Right atrium auricular region (tissue), 2 donors: ENCODE results near the gene MEGF8. TPM values are rescaled to one million over a fixed set of nuclear protein-coding genes. Genes with fewer than 3 reads are reported as not detected.

Experiments
- DNase-seq: peaks from one replicate; pipeline ENCODE4 v3.0.0-alpha.2; 2019; ENCODE audit warnings: low spot score
- H3K27ac ChIP-seq, 2 donors: fragments of 200-600 bp; sonication (generic); 1 replicate in 1 of 2; 2 replicates in 1 of 2; pipeline ENCODE4 v1.5.1; 2016 to 2019
- H3K27me3 ChIP-seq, 2 donors: fragments of 200-600 bp; sonication (generic); one replicate each; pipeline versions ENCODE4 v1.5.1 to v1.6.0; 2017 to 2019
- H3K36me3 ChIP-seq: fragments of 200-600 bp; sonication (generic); one replicate; pipeline ENCODE4 v1.5.1; 2016
- H3K4me1 ChIP-seq, 2 donors: fragments of 200-600 bp; sonication (generic); one replicate each; pipeline versions ENCODE4 v1.5.1 to v1.6.0; 2017 to 2019
- H3K4me3 ChIP-seq, 2 donors: fragments of 200-600 bp; sonication (generic); 1 replicate in 1 of 2; 2 replicates in 1 of 2; pipeline ENCODE4 v1.5.1; 2017 to 2019; ENCODE audit warnings: mild to moderate bottlenecking in 1 of 2, moderate library complexity in 1 of 2
- H3K9me3 ChIP-seq, 2 donors: fragments of 200-600 bp; sonication (generic); one replicate each; pipeline ENCODE4 v1.5.1; 2019
- CTCF ChIP-seq, 2 donors: fragments of 200-600 bp; sonication (generic); IDR thresholded peaks; one replicate each; pipeline ENCODE4 v1.5.1; 2019; ENCODE audit warnings: antibody characterized with exemption in 2 of 2
- microRNA-seq, 2 donors: library from miRNA; unstranded; fragments of <30 nt; microRNA quantifications; one replicate each; pipeline ENCODE4, GENCODE V29; 2016 to 2017; ENCODE audit warnings: borderline number of aligned reads in 2 of 2, borderline replicate concordance in 1 of 2
- total RNA-seq, 2 donors: library from RNA; depleted of rRNA; stranded (reverse); fragments of >200 nt; gene quantifications; one replicate each; pipeline ENCODE4 v1.1.0, GENCODE V29; 2016

Gene MEGF8
- total RNA-seq, 2 donors from 2014 or later = 24.3 to 31.2 TPM

- Histone ChIP-seq H3K4me3 (peak overlapping the region; percentile 55 to 61), H3K4me1 (peaks cover 0 to 53% of the 10 kb centered on the region in 2 donors), H3K9me3 (no peaks in the 10 kb centered on the region), H3K36me3 (no peaks in the 10 kb centered on the region), H3K27ac (peak overlapping the region; percentile 71 to 77), H3K27me3 (no peaks in the 10 kb centered on the region)
- TF ChIP-seq CTCF (IDR thresholded peaks at IDR 0.05) = no peak
- DNase-seq = peak; percentile 91
Measured at GRCh38 chr19:42423462-42424344, 98.3 kb downstream of the MEGF8 start.

DNA sequence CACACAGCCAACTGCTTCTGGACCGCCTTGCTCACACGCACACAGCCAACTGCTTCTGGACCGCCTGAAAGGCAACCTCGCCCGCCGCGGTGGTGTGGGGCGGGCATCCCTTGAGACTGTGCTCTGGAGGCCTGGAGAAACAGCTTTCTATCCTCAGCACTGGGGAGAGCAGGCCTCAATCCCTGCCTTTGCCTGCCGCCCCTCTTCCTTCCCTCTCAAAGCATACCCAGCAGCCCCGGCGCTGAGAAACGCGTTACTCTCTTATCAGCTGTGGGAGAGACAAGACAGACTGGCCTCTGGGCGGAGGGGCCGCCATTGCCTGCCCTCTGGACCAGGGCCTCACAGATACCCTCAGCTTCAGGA is 98.9 kb downstream of the MEGF8 start:
- H3K4me3 ChIP-seq = peak overlapping the region in 1 of 2 donors; percentile 61
- peak overlapping the region; percentile 71 to 77 for H3K27ac ChIP-seq
- no peaks in the 10 kb centered on the region for H3K27me3 ChIP-seq
- H3K36me3 ChIP-seq = no peaks in the 10 kb centered on the region
- no peak for TF ChIP-seq CTCF (IDR thresholded peaks at IDR 0.05)
- H3K4me1 ChIP-seq = peaks cover 0 to 48% of the 10 kb centered on the region in 2 donors
- no peak for DNase-seq
- no peaks in the 10 kb centered on the region for H3K9me3 ChIP-seq

DNA sequence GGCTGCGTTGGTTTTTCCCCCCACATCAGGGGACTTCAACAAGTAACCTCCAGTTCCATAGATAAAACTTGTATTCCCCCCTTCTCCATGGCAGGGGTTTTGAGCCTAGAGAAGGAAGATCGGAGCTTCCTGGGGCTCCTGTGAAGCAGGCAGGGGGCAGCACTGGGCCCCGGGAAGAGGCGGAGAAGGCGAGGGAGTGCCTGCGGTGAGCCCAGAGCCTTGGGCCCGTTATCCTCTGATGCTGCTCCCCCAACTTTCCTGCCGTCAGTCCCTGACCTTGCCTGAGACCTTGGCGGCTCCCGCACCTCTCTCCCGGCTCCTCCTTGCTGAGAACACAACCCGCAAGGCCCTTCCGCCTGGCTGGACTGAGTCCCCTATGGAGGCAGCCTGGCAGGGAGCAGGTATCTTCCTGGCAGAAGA is 99.3 kb downstream of the MEGF8 start:
- no peaks in the 10 kb centered on the region for H3K36me3 ChIP-seq
- TF ChIP-seq CTCF (IDR thresholded peaks at IDR 0.05) = no peak
- no peak for DNase-seq
- H3K9me3 ChIP-seq = no peaks in the 10 kb centered on the region
- H3K4me3 ChIP-seq = no peak overlapping the region
- peak overlapping the region in 1 of 2 donors; percentile 77 for H3K27ac ChIP-seq
- peaks cover 0 to 44% of the 10 kb centered on the region in 2 donors for H3K4me1 ChIP-seq
- no peaks in the 10 kb centered on the region for H3K27me3 ChIP-seq

DNA sequence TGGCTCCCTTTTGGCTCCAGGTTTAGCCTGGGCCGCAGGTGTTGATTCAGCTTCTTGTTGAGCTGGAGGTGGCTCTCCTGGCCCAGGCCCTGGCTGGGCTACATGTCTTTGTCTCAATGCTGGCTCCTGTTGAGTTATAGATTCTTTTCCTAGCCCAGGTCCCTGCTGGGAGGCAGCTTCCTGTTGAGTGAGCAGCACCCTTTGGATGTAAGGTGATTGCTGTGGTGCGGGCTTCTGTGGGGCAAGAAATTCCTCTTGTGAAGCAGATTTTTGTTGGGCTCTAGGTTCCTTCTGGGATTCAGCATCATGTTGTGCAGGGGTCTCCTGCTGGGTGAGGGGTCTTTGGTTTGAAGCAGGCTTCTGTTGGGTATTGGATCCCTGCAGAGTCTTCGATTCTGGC is 101.2 kb downstream of the MEGF8 start:
- H3K27me3 ChIP-seq = no peaks in the 10 kb centered on the region
- DNase-seq = no peak
- H3K9me3 ChIP-seq = no peaks in the 10 kb centered on the region
- no peak for TF ChIP-seq CTCF (IDR thresholded peaks at IDR 0.05)
- no peak overlapping the region for H3K27ac ChIP-seq
- no peak overlapping the region for H3K4me3 ChIP-seq
- peaks cover 0 to 27% of the 10 kb centered on the region in 2 donors for H3K4me1 ChIP-seq
- H3K36me3 ChIP-seq = no peaks in the 10 kb centered on the region

GRCh38 chr19:42427313-42427712 is 101.9 kb downstream of the MEGF8 start, which contains the start of gene LIPE:
Gene LIPE, minus strand, starts transcription at chr19:42427388. Its CDS starts 239 bp downstream, at chr19:42427149.
- TF ChIP-seq CTCF (IDR thresholded peaks at IDR 0.05) = no peak
- H3K27me3 ChIP-seq = no peaks in the 10 kb centered on the region
- no peaks in the 10 kb centered on the region for H3K9me3 ChIP-seq
- H3K36me3 ChIP-seq = no peaks in the 10 kb centered on the region
- DNase-seq = no peak
- H3K27ac ChIP-seq = no peak within 1 kb of the TSS
- no peak within 1 kb of the TSS for H3K4me3 ChIP-seq
- peaks cover 0 to 24% of the 10 kb centered on the region in 2 donors for H3K4me1 ChIP-seq

Small RNA genes lying within 50 kb of the gene (microRNA-seq; reads per million reads assigned to microRNA genes)
- gene MIR8077 = 0 reads per million in 2 donors

Other genes with a start within 250 kb of the MEGF8 start
- gene ZNF574, start 249.5 kb upstream of the MEGF8 start, total RNA-seq = 10 to 100 TPM in 1 of 2 donors, 1 to 10 TPM in 1; 8.1 to 13.6 TPM
- gene POU2F2, start 193.2 kb upstream of the MEGF8 start, total RNA-seq = under 1 TPM; 0.11 to 0.83 TPM
- 10 to 100 TPM; 19.2 to 24.8 TPM for gene DEDD2, start 108.0 kb upstream of the MEGF8 start, total RNA-seq
- 1 to 10 TPM; 2.6 to 5.4 TPM for gene ZNF526, start 105.3 kb upstream of the MEGF8 start, total RNA-seq
- 10 to 100 TPM; 18.1 to 27.9 TPM for gene GSK3A, start 83.0 kb upstream of the MEGF8 start, total RNA-seq
- 10 to 100 TPM; 26.8 to 34.9 TPM for gene ERF, start 70.5 kb upstream of the MEGF8 start, total RNA-seq
- 10 to 100 TPM; 27.4 to 53.5 TPM for gene CIC, start 56.4 kb upstream of the MEGF8 start, total RNA-seq
- under 1 TPM in 1 of 2 donors, not detected in 1; 0.59 TPM for gene PRR19, start 23.5 kb upstream of the MEGF8 start, total RNA-seq
- 1 to 10 TPM; 2.2 to 8.2 TPM for gene PAFAH1B3, start 23.0 kb upstream of the MEGF8 start, total RNA-seq
- under 1 TPM in 1 of 2 donors, not detected in 1; 0.94 TPM for gene TMEM145, start 12.3 kb upstream of the MEGF8 start, total RNA-seq
- 1 to 10 TPM in 1 of 2 donors, not detected in 1; 1.1 TPM for gene CNFN, start 64.7 kb downstream of the MEGF8 start, total RNA-seq
- 10 to 100 TPM; 11.6 to 36.5 TPM for gene LIPE, start 101.8 kb downstream of the MEGF8 start, total RNA-seq
- gene CXCL17, start 117.3 kb downstream of the MEGF8 start, total RNA-seq = not detected
- gene CEACAM1, start 202.8 kb downstream of the MEGF8 start, total RNA-seq = under 1 TPM; 0.78 to 0.94 TPM